SH-SY5Y (cell line): ENCODE results near the gene LRRC18.

ENCODE experiments used
- GATA2 ChIP-seq: IDR thresholded peaks from 2 replicates; pipeline ENCODE4 v1.6.1; 2011; ENCODE audit warnings: mild to moderate bottlenecking, low read depth, low read length
- GATA3 ChIP-seq: IDR thresholded peaks from 2 replicates; pipeline ENCODE4 v1.6.1; 2011; ENCODE audit warnings: low read depth, mild to moderate bottlenecking, low read length, moderate library complexity

DNA sequence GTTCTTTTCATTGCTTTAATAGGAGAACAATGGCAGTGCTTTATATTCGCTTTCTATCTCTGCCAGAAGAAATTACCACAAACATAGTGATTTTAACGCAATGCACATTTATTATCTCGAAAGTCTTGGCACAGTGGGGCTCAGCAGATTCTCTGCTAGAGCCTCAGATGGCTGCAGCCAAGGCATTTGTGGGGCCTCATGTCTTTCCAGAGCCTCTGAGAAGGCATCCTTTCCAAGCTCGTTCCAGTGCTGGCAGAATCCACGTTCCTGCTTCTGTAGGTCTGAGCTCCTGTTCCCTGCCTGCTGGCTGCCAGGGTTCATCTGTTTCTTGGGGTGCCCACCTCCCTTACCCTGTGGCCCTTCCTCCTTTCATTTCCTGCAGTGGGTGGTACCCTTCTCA lies 60.2 kb downstream of the LRRC18 start:
- no peak for TF ChIP-seq GATA2
- no peak for TF ChIP-seq GATA3
